HepG2 (cell line): ENCODE data around the gene MCC.

Source experiments
- PHF8 ChIP-seq: sonication (generic); formaldehyde crosslinking; IDR thresholded peaks from 2 replicates; pipeline ENCODE4 v1.5.0; 2020; ENCODE audit warnings: missing genetic modification reagents
- POLR2A ChIP-seq, 2 experiments: IDR thresholded peaks; 2 replicates each; pipeline ENCODE4 v1.6.1; 2011; ENCODE audit warnings: low read depth in 2 of 2, low read length in 2 of 2, mild to moderate bottlenecking in 1 of 2, moderate library complexity in 1 of 2; ENCODE audit not compliant: insufficient read depth in 1 of 2
- RBM22 ChIP-seq: fragments of 200-400 bp; formaldehyde crosslinking; optimal IDR thresholded peaks from 2 replicates; pipeline ENCODE3; 2017; ENCODE audit warnings: mild to moderate bottlenecking, low read length, moderate library complexity
- RFX5 ChIP-seq: IDR thresholded peaks from 2 replicates; pipeline ENCODE4 v1.6.1; 2011; ENCODE audit warnings: low read depth, low read length, improper control_type of control experiment
- TCF7 ChIP-seq: sonication (generic); IDR thresholded peaks from 2 replicates; pipeline ENCODE4 v1.6.1; 2016; ENCODE audit warnings: antibody characterized with exemption, low read depth
- TCF7L2 ChIP-seq: IDR thresholded peaks from 2 replicates; pipeline ENCODE4 v1.6.1; 2011; ENCODE audit warnings: mild to moderate bottlenecking, low read depth, low read length, moderate library complexity
- ZNF432 ChIP-seq: sonication (generic); formaldehyde crosslinking; IDR thresholded peaks from 2 replicates; pipeline ENCODE4 v1.5.0; 2020; ENCODE audit warnings: missing genetic modification reagents, mild to moderate bottlenecking, borderline replicate concordance
- TF ChIP-seq, protein P1 (sequence below): sonication (generic); formaldehyde crosslinking; IDR thresholded peaks from 2 replicates; pipeline ENCODE4 v1.5.0; 2020; ENCODE audit warnings: mild to moderate bottlenecking, missing genetic modification reagents, moderate library complexity

GRCh38 chr5:113098378-113098777, 389.9 kb downstream of the MCC start:
- TF ChIP-seq POLR2A (IDR thresholded peaks at IDR 0.05; ENCODE audit: insufficient read depth in 1 of 2, low read depth in 2 of 2, low read length in 2 of 2), result no peak
- no peak for TF ChIP-seq TCF7L2
- no peak for TF ChIP-seq TCF7
- no peak for TF ChIP-seq PHF8 (CRISPR knock-in tag)
- TF ChIP-seq, protein P1, sequence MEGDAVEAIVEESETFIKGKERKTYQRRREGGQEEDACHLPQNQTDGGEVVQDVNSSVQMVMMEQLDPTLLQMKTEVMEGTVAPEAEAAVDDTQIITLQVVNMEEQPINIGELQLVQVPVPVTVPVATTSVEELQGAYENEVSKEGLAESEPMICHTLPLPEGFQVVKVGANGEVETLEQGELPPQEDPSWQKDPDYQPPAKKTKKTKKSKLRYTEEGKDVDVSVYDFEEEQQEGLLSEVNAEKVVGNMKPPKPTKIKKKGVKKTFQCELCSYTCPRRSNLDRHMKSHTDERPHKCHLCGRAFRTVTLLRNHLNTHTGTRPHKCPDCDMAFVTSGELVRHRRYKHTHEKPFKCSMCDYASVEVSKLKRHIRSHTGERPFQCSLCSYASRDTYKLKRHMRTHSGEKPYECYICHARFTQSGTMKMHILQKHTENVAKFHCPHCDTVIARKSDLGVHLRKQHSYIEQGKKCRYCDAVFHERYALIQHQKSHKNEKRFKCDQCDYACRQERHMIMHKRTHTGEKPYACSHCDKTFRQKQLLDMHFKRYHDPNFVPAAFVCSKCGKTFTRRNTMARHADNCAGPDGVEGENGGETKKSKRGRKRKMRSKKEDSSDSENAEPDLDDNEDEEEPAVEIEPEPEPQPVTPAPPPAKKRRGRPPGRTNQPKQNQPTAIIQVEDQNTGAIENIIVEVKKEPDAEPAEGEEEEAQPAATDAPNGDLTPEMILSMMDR (CRISPR knock-in tag), result no peak
- TF ChIP-seq RFX5, result no peak
- TF ChIP-seq RBM22, result no peak
- no peak for TF ChIP-seq ZNF432
